Measurements from ENCODE around the gene SLC6A17.

GRCh38 chr1:110203021-110203661, 52.8 kb downstream of the SLC6A17 start:
- TF ChIP-seq EZH2 (IDR thresholded peaks at IDR 0.05; ENCODE audit: borderline replicate concordance, low read depth, low read length, poor library complexity, severe bottlenecking) (no peak), CTCF (conservative IDR thresholded peaks at IDR 0.05; ENCODE audit: low read depth, low read length) (peak; percentile 86)

Measured in A673 (cell line).